OCI-LY7 (cell line): ENCODE results near the gene EHBP1. TPM values are rescaled to one million over a fixed set of nuclear protein-coding genes. Genes with fewer than 3 reads are reported as not detected.

ENCODE experiments used
- BruUV-seq: library from RNA; stranded (reverse); fragments of 400-500 nt; replicated peaks from 2 replicates; lab custom pipeline; 2021; lab: Mats Ljungman, UMichigan
- CTCF ChIA-PET: fragments of 300-600 bp; sonication (Branson Sonifier 250); formaldehyde crosslinking; loops from one replicate; lab custom pipeline; 2022; ENCODE audit warnings: antibody characterized with exemption; ENCODE audit not compliant: unreplicated experiment; lab: Charles Lee
- POLR2A ChIA-PET: fragments of 300-600 bp; sonication (Branson Sonifier 250); formaldehyde crosslinking; loops from one replicate; lab custom pipeline; 2022; ENCODE audit warnings: antibody characterized with exemption; lab: Charles Lee
- DNase-seq: peaks from one replicate; pipeline ENCODE4 v3.0.0-alpha.2; 2015; ENCODE audit warnings: low spot score
- H2AFZ ChIP-seq: fragments of 200-600 bp; sonication (generic), shearing (Covaris generic); 2 replicates; pipeline ENCODE4 v1.6.1; 2014; ENCODE audit warnings: mild to moderate bottlenecking, antibody characterized with exemption, low read length, moderate library complexity
- H3K27ac ChIP-seq: fragments of 200-600 bp; sonication (generic); 2 replicates; pipeline ENCODE4 v1.5.1; 2014; ENCODE audit warnings: mixed run types, low read depth, mild to moderate bottlenecking, moderate library complexity, low read length, inconsistent platforms; ENCODE audit not compliant: poor library complexity, severe bottlenecking
- H3K36me3 ChIP-seq: fragments of 200-600 bp; sonication (generic); 2 replicates; pipeline ENCODE4 v1.6.1; 2014; ENCODE audit warnings: mild to moderate bottlenecking, antibody characterized with exemption, low read length, moderate library complexity, mixed read lengths; ENCODE audit not compliant: insufficient read depth
- H3K4me1 ChIP-seq: fragments of 200-600 bp; sonication (generic); 2 replicates; pipeline ENCODE4 v1.5.1; 2014; ENCODE audit warnings: mild to moderate bottlenecking, low read length; ENCODE audit not compliant: insufficient read depth, poor library complexity, severe bottlenecking
- H3K4me2 ChIP-seq: fragments of 200-600 bp; sonication (generic); 2 replicates; pipeline ENCODE4 v1.6.1; 2014; ENCODE audit warnings: mild to moderate bottlenecking, low read length
- H3K4me3 ChIP-seq: fragments of 200-600 bp; sonication (generic); 2 replicates; pipeline ENCODE4 v1.5.1; 2014; ENCODE audit warnings: mild to moderate bottlenecking, low read depth, low read length; ENCODE audit not compliant: poor library complexity, severe bottlenecking
- H3K79me2 ChIP-seq: fragments of 200-600 bp; sonication (generic); 2 replicates; pipeline ENCODE4 v1.6.1; 2016; ENCODE audit warnings: low read depth, mild to moderate bottlenecking, low read length, moderate library complexity, mixed read lengths; ENCODE audit not compliant: insufficient read depth
- H3K9me2 ChIP-seq: fragments of 200-600 bp; sonication (generic); 2 replicates; pipeline ENCODE4 v1.6.1; 2016; ENCODE audit warnings: mild to moderate bottlenecking, low read length, mixed read lengths; ENCODE audit not compliant: insufficient read depth
- H3K9me3 ChIP-seq: fragments of 200-600 bp; sonication (generic); 2 replicates; pipeline ENCODE4 v1.6.1; 2014; ENCODE audit warnings: mild to moderate bottlenecking, mixed run types, low read length, mixed read lengths
- H4K20me1 ChIP-seq: fragments of 200-600 bp; sonication (generic); 2 replicates; pipeline ENCODE4 v1.6.1; 2014; ENCODE audit warnings: mild to moderate bottlenecking, antibody characterized with exemption, low read length, moderate library complexity, mixed read lengths; ENCODE audit not compliant: insufficient read depth
- EZH2phosphoT487 ChIP-seq: fragments of 200-600 bp; sonication (generic); IDR thresholded peaks from 2 replicates; pipeline ENCODE4 v1.6.1; 2018; ENCODE audit warnings: low read depth, borderline replicate concordance, mild to moderate bottlenecking, mixed run types, antibody characterized with exemption, low read length, moderate library complexity, mixed read lengths
- intact Hi-C: fragments of 100-400 bp; cut with micrococcal nuclease; formaldehyde crosslinking; loops from one replicate; pipeline ENCODE4 v1.10.0; 2022; ENCODE audit not compliant: unreplicated experiment
- total RNA-seq, 2 experiments: library from RNA; depleted of rRNA in 1 of 2; stranded (reverse); fragments of >200 nt in 1 of 2; shearing (Covaris generic) in 1 of 2; gene quantifications; 2 replicates each; pipeline ENCODE4 v1.2.3, GENCODE V29; 2014 to 2022
- TF ChIP-seq, protein P1 (sequence below): fragments of 200-600 bp; sonication (generic); conservative IDR thresholded peaks from 2 replicates; pipeline ENCODE4 v1.5.1; 2014; ENCODE audit warnings: mild to moderate bottlenecking, antibody characterized with exemption, low read length, moderate library complexity, mixed read lengths

The EHBP1 gene
- total RNA-seq, 2 experiments from 2014 or later: 26.8 to 34.1 TPM

DNA sequence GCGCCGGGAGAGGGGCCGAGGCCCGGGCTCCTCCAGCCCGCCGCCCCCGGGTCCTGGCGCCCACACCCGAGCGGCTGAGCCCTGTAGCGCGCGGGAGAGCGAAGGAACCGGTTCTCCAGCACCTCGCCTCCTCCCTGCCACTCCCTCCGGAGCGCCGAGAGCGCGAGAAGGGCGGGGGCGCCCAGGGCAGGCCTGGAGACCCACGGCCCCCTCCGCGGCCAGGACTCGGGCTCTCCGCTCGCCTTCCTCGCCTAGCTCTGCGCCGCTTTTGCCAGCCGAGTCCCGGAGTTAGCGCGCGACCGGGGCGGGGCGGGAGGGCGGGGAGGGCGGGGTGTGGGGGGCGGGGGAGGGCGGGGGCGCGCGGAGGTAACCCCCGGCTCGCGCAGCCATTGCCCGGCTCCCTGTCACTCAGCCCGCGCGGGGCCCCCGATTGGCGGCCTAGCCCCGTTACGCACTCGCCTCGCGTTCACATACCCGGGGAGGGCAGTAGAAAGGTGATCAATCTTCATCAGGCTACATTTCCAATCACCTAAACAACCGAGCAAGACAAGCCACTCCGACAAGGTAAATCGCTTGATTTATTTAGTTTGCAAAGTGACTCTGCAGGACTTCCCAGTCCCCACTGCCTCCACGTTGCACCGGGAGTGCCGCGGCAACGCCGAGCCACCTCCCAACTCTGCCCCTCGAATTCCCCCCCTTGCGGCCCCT, 345.0 kb downstream of the EHBP1 start, which contains the start of gene OTX1:
Gene OTX1 (plus strand): TSS at position 497 of the 708 bp plus-strand sequence. CDS start 2,161 bp downstream, outside the sequence.
- Histone ChIP-seq H4K20me1 (no peaks in the 10 kb centered on the region), H3K4me2 (peak within 1 kb of the TSS; percentile 84), H3K27ac (no peak within 1 kb of the TSS), H3K9me3 (no peaks in the 10 kb centered on the region), H3K4me3 (peak within 1 kb of the TSS; percentile 75), H3K36me3 (no peaks in the 10 kb centered on the region), H3K4me1 (peaks cover 5% of the 10 kb centered on the region), H2AFZ (peak within 1 kb of the TSS; percentile 79), H3K9me2 (no peaks in the 10 kb centered on the region), H3K79me2 (no peaks in the 10 kb centered on the region)
- BruUV-seq: no TSS peak
- TF ChIP-seq, protein P1, sequence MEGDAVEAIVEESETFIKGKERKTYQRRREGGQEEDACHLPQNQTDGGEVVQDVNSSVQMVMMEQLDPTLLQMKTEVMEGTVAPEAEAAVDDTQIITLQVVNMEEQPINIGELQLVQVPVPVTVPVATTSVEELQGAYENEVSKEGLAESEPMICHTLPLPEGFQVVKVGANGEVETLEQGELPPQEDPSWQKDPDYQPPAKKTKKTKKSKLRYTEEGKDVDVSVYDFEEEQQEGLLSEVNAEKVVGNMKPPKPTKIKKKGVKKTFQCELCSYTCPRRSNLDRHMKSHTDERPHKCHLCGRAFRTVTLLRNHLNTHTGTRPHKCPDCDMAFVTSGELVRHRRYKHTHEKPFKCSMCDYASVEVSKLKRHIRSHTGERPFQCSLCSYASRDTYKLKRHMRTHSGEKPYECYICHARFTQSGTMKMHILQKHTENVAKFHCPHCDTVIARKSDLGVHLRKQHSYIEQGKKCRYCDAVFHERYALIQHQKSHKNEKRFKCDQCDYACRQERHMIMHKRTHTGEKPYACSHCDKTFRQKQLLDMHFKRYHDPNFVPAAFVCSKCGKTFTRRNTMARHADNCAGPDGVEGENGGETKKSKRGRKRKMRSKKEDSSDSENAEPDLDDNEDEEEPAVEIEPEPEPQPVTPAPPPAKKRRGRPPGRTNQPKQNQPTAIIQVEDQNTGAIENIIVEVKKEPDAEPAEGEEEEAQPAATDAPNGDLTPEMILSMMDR: no peak
- no peak for TF ChIP-seq EZH2phosphoT487
- DNase-seq: peak; percentile 80
- ChIA-PET POLR2A (no interaction called here), CTCF (no interaction called here)
- intact Hi-C loops: no loop called here

DNA sequence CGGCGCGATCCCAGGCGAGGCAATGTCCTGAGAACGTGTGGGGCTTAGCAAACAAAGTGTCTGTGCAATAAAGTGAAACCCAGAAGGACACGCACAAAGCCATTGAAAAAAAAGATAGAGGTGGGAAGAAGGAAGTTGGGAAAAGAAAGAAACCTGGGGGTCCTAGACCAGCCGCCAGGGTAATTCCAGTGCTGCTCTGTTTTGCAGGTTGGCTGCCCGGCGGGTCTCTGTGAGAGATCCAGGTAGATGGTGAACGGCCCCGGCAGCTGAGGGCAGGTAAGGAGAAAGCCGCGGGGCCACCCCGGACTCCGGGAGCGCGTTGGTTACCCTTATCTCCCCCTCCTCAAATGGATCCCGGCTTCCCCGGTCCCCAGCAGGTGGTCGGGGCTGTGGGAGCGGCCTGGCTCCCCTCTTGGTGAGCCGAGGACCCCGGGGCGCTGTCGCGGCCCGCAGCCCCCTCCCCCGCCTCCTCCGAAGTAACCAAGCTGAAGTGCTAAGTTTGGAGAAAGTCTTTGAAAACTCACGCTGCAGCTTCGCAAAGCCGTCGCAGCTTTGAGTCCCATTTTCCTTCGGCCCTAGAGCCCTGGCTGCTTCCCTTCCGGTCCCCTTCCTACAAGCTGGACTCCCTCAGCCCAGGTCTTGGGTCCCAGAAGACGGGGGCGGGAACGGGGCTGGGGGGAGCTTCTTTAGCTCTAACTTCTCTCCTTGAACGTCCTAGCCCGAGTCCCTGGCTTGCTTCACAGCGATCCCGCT, 345.7 kb downstream of the EHBP1 start:
- CTCF ChIA-PET: no interaction called here
- no peak overlapping the region for H3K27ac ChIP-seq
- POLR2A ChIA-PET: no interaction called here
- H3K36me3 ChIP-seq: no peaks in the 10 kb centered on the region
- H3K9me3 ChIP-seq: no peaks in the 10 kb centered on the region
- intact Hi-C loops: no loop called here
- no peak for TF ChIP-seq EZH2phosphoT487
- TF ChIP-seq, protein P1: no peak
- H3K4me1 ChIP-seq: peaks cover 5% of the 10 kb centered on the region
- peak overlapping the region; percentile 75 for H3K4me3 ChIP-seq
- H2AFZ ChIP-seq: peak overlapping the region; percentile 79
- BruUV-seq: no TSS peak
- H4K20me1 ChIP-seq: no peaks in the 10 kb centered on the region
- no peak for DNase-seq
- no peaks in the 10 kb centered on the region for H3K79me2 ChIP-seq
- H3K4me2 ChIP-seq: peak overlapping the region; percentile 84
- no peaks in the 10 kb centered on the region for H3K9me2 ChIP-seq
